OCI-LY1 (cell line): ENCODE data around the gene UCKL1.

ENCODE experiments used
- CTCF ChIP-seq: fragments of 200-600 bp; sonication (generic), shearing (Covaris generic); IDR thresholded peaks from 2 replicates; pipeline ENCODE4 v1.5.1; 2017; ENCODE audit warnings: mild to moderate bottlenecking, antibody characterized with exemption, low read length, moderate library complexity, mixed read lengths
- EZH2 ChIP-seq: fragments of 200-600 bp; sonication (generic), shearing (Covaris generic); IDR thresholded peaks from 2 replicates; pipeline ENCODE4 v1.8.0; 2017; ENCODE audit warnings: borderline replicate concordance, mixed run types, mild to moderate bottlenecking, antibody characterized with exemption, low read length, moderate library complexity, mixed read lengths

GRCh38 chr20:63976980-63977738 lies 20.9 kb upstream of the UCKL1 start:
- TF ChIP-seq CTCF (no peak), EZH2 (no peak)
